ENCODE data around the gene RASA4.
"Not testable (repeated sequence)": the region's sequence is repeated elsewhere in the genome, so short reads cannot be mapped to it uniquely, and the experiment has no call there.

DNA sequence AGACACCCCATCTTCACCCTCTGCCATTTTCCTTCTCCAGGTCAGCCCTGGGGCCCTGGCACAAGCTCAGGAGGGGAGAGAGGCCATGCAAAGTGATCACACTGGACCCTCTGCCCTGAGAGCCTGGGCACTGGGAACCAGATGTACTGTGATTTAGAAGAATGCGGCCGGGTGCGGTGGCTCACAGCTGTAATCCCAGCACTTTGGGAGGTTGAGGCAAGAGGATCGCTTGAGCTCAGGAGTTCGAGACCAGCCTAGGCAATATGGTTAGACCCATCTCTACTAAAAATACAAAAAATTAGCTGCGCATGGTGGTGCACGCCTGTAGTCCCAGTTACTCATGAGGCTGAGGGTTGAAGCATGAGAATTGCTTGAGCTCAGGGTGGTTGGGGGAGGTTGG, 31.3 kb upstream of the RASA4 start:
- TF ChIP-seq, protein P1, sequence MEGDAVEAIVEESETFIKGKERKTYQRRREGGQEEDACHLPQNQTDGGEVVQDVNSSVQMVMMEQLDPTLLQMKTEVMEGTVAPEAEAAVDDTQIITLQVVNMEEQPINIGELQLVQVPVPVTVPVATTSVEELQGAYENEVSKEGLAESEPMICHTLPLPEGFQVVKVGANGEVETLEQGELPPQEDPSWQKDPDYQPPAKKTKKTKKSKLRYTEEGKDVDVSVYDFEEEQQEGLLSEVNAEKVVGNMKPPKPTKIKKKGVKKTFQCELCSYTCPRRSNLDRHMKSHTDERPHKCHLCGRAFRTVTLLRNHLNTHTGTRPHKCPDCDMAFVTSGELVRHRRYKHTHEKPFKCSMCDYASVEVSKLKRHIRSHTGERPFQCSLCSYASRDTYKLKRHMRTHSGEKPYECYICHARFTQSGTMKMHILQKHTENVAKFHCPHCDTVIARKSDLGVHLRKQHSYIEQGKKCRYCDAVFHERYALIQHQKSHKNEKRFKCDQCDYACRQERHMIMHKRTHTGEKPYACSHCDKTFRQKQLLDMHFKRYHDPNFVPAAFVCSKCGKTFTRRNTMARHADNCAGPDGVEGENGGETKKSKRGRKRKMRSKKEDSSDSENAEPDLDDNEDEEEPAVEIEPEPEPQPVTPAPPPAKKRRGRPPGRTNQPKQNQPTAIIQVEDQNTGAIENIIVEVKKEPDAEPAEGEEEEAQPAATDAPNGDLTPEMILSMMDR (IDR thresholded peaks at IDR 0.05; ENCODE audit: insufficient read depth, low read length) = not testable (repeated sequence)
- TF ChIP-seq POLR2AphosphoS5 (IDR thresholded peaks at IDR 0.05; ENCODE audit: low read depth); GABPA (IDR thresholded peaks at IDR 0.05; ENCODE audit: low read depth); SPI1 (IDR thresholded peaks at IDR 0.05; ENCODE audit: borderline replicate concordance, low read depth): not testable (repeated sequence)
- TF ChIP-seq, protein P2, sequence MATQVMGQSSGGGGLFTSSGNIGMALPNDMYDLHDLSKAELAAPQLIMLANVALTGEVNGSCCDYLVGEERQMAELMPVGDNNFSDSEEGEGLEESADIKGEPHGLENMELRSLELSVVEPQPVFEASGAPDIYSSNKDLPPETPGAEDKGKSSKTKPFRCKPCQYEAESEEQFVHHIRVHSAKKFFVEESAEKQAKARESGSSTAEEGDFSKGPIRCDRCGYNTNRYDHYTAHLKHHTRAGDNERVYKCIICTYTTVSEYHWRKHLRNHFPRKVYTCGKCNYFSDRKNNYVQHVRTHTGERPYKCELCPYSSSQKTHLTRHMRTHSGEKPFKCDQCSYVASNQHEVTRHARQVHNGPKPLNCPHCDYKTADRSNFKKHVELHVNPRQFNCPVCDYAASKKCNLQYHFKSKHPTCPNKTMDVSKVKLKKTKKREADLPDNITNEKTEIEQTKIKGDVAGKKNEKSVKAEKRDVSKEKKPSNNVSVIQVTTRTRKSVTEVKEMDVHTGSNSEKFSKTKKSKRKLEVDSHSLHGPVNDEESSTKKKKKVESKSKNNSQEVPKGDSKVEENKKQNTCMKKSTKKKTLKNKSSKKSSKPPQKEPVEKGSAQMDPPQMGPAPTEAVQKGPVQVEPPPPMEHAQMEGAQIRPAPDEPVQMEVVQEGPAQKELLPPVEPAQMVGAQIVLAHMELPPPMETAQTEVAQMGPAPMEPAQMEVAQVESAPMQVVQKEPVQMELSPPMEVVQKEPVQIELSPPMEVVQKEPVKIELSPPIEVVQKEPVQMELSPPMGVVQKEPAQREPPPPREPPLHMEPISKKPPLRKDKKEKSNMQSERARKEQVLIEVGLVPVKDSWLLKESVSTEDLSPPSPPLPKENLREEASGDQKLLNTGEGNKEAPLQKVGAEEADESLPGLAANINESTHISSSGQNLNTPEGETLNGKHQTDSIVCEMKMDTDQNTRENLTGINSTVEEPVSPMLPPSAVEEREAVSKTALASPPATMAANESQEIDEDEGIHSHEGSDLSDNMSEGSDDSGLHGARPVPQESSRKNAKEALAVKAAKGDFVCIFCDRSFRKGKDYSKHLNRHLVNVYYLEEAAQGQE (IDR thresholded peaks at IDR 0.05; ENCODE audit: insufficient replicate concordance, low read depth) = not testable (repeated sequence)
